Measurements from ENCODE around the gene C20orf204. TPM values are rescaled to one million over a fixed set of nuclear protein-coding genes. Genes with fewer than 3 reads are reported as not detected.

C20orf204 gene
- total RNA-seq, 2 donors from 2014 or later, result 0.29 to 3.3 TPM

- Histone ChIP-seq H3K9me3 (no peaks in the 10 kb centered on the region), H3K4me3 (peak overlapping the region; percentile 53), H3K27ac (no peak overlapping the region), H3K27me3 (peaks cover 42% of the 10 kb centered on the region), H3K36me3 (no peaks in the 10 kb centered on the region), H3K9ac (ENCODE audit: low read depth in 2 of 2, low read length in 2 of 2) (no peak overlapping the region), H3K4me1 (peaks cover 6% of the 10 kb centered on the region)
- peak; percentile 78 for DNase-seq
- intact Hi-C loops (cut with DNase I), result no loop called here
- TF ChIP-seq, protein P1, sequence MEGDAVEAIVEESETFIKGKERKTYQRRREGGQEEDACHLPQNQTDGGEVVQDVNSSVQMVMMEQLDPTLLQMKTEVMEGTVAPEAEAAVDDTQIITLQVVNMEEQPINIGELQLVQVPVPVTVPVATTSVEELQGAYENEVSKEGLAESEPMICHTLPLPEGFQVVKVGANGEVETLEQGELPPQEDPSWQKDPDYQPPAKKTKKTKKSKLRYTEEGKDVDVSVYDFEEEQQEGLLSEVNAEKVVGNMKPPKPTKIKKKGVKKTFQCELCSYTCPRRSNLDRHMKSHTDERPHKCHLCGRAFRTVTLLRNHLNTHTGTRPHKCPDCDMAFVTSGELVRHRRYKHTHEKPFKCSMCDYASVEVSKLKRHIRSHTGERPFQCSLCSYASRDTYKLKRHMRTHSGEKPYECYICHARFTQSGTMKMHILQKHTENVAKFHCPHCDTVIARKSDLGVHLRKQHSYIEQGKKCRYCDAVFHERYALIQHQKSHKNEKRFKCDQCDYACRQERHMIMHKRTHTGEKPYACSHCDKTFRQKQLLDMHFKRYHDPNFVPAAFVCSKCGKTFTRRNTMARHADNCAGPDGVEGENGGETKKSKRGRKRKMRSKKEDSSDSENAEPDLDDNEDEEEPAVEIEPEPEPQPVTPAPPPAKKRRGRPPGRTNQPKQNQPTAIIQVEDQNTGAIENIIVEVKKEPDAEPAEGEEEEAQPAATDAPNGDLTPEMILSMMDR (IDR thresholded peaks at IDR 0.05), result peak; percentile 66
These were observed 2.7 kb downstream of the C20orf204 start for GRCh38 chr20:64038565-64039292.

GRCh38 chr20:64039293-64040160 lies 3.5 kb downstream of the C20orf204 start:
- Histone ChIP-seq H3K9me3 (no peaks in the 10 kb centered on the region), H3K9ac (ENCODE audit: low read depth in 2 of 2, low read length in 2 of 2) (peak overlapping the region in 1 of 2 donors; percentile 4), H3K27me3 (peaks cover 42% of the 10 kb centered on the region), H3K36me3 (no peaks in the 10 kb centered on the region), H3K27ac (no peak overlapping the region), H3K4me1 (peaks cover 6% of the 10 kb centered on the region), H3K4me3 (peak overlapping the region; percentile 53)
- no peak for DNase-seq
- TF ChIP-seq, protein P1 (IDR thresholded peaks at IDR 0.05), result no peak
- intact Hi-C loops (cut with DNase I), result no loop called here

DNA sequence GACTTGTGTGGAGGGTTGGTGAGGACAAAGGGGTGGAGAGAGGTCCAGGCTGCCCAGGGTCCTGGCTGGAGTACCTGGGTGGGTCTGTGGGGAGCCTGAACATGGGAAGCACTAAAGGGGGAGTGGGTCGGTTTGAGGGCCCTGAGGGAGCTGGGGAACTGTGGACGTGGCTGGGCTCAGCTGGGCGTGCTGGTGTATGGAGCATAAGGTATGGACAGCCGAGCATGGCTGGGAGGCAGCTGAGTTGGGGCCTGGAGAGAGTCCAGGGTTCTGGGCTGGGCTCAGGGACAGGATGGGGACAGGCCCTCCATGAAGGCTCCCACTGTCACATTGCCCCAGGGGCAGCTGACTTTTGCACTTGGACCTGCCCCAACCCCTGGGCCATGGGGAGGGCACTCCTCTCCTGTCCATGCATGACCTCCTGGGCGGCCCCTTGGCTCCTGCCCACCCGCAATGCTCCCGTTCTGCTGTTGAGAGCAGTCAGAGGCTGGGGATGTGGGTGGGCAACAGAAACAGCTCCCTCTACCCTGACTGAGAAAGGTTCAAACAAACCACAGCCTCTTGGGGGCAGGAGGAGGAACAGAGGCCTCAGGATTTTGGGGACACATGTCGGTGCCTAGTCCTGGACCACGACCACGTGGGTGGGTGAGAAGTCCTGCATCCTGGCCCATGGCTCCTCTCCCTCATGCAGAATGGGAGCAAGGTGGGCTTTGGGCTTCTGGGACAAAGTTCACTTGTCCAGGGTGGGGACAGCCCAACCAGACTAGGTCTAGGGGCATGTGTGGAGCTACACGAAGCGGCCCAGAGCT lies 4.5 kb downstream of the C20orf204 start:
- no peak overlapping the region for H3K4me3 ChIP-seq
- peaks cover 6% of the 10 kb centered on the region for H3K4me1 ChIP-seq
- no peak for DNase-seq
- H3K27ac ChIP-seq, result no peak overlapping the region
- H3K36me3 ChIP-seq, result no peaks in the 10 kb centered on the region
- H3K9ac ChIP-seq (ENCODE audit: low read depth in 2 of 2, low read length in 2 of 2), result peak overlapping the region in 1 of 2 donors; percentile 12
- H3K9me3 ChIP-seq, result no peaks in the 10 kb centered on the region
- H3K27me3 ChIP-seq, result peaks cover 42% of the 10 kb centered on the region
- intact Hi-C loops (cut with DNase I), result no loop called here
- TF ChIP-seq, protein P1 (IDR thresholded peaks at IDR 0.05), result no peak

DNA sequence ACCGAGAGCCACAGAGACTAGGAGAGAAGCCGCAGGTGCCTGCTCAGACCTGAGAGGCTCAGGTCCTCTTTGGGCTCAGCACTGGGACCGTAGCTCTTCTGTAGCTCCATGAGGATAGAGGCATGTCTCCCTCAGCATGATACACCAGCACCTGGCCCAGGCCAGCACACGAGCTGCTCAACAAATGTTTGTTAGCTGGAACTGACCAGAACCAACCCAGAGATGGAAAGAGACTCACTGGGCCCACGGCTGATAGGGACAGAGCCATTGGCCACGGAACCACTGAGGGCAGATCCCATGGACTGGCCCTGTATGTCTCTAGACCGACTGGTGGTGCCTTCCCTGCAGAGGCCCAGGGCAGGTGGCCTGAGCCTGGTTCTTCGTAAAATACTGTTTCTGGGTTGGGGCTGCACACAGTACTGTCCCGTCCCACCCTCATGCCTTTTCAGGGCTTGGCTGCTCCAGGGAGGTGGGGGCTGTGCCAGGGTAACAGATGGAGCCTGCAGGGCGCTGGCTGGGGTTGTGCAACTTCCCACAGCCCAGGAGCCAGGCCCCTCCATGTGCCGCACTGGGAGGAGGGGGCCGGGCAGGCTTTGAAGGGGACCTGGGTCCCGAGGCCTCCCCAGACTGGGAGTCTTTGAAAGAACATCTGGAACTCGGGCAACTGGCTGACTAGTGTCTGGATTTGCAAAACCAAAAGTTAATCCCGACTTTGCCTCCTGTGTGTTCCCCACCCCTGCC lies 5.2 kb downstream of the C20orf204 start:
- TF ChIP-seq, protein P1 (IDR thresholded peaks at IDR 0.05), result no peak
- no peaks in the 10 kb centered on the region for H3K36me3 ChIP-seq
- H3K9ac ChIP-seq (ENCODE audit: low read depth in 2 of 2, low read length in 2 of 2), result no peak overlapping the region
- DNase-seq, result no peak
- no peak overlapping the region for H3K27ac ChIP-seq
- H3K27me3 ChIP-seq, result peaks cover 43% of the 10 kb centered on the region
- H3K4me1 ChIP-seq, result peaks cover 6% of the 10 kb centered on the region
- intact Hi-C loops (cut with DNase I), result no loop called here
- H3K9me3 ChIP-seq, result no peaks in the 10 kb centered on the region
- H3K4me3 ChIP-seq, result no peak overlapping the region

DNA sequence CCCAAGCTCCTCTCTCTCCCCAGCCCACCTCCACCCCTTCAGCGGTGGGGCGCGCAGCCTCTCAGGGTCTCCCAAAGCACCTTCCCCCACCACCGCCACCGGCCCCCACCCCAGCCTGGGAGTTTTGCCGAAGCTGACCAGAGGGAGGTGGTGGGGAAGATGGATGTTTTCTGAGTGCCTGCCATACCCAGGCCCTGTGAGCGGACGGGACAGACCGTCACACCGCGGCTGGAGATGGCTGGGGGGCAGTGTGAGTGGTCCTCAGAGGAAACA lies 5.7 kb downstream of the C20orf204 start:
- Histone ChIP-seq H3K4me3 (no peak overlapping the region), H3K4me1 (peaks cover 6% of the 10 kb centered on the region), H3K9me3 (no peaks in the 10 kb centered on the region), H3K27me3 (peaks cover 43% of the 10 kb centered on the region), H3K27ac (no peak overlapping the region), H3K36me3 (no peaks in the 10 kb centered on the region), H3K9ac (ENCODE audit: low read depth in 2 of 2, low read length in 2 of 2) (peak overlapping the region in 1 of 2 donors; percentile 50)
- DNase-seq, result no peak
- TF ChIP-seq, protein P1 (IDR thresholded peaks at IDR 0.05), result no peak
- intact Hi-C loops (cut with DNase I), result no loop called here

Measured in colonic mucosa (tissue), 4 donors.